Measurements from ENCODE around the gene BPHL.
"Not testable (repeated sequence)": the region's sequence is repeated elsewhere in the genome, so short reads cannot be mapped to it uniquely, and the experiment has no call there.

Gene BPHL

GRCh38 chr6:3157131-3157933 is 38.8 kb downstream of the BPHL start, which contains the start of gene TUBB2A:
Gene TUBB2A (minus strand): TSS chr6:3157544. CDS start chr6:3157463, 81 bp downstream.
- peak; percentile 81 for DNase-seq

GRCh38 chr6:3159805-3160781 is 41.6 kb downstream of the BPHL start:
- DNase-seq: no peak

- no peak for DNase-seq
Measured at GRCh38 chr6:3162067-3162497, 43.6 kb downstream of the BPHL start.

GRCh38 chr6:3162565-3163247 is 44.2 kb downstream of the BPHL start:
- peak; percentile 80 for DNase-seq

- no peak for DNase-seq
Measured at GRCh38 chr6:3163248-3163594, 44.7 kb downstream of the BPHL start.

GRCh38 chr6:3164388-3164787 is 45.9 kb downstream of the BPHL start:
- no peak for DNase-seq

- peak; percentile 67 for DNase-seq
Measured at GRCh38 chr6:3165631-3166534, 47.4 kb downstream of the BPHL start.

- DNase-seq: not testable (repeated sequence)
Measured at GRCh38 chr6:3166535-3167225, 48.2 kb downstream of the BPHL start.

- DNase-seq: not testable (repeated sequence)
Measured at GRCh38 chr6:3168046-3168445, 49.5 kb downstream of the BPHL start.

- DNase-seq: not testable (repeated sequence)
Measured at GRCh38 chr6:3170676-3171075, 52.2 kb downstream of the BPHL start.

- DNase-seq: peak; percentile 47
Measured at GRCh38 chr6:3171313-3172175, 53.0 kb downstream of the BPHL start.

- not testable (repeated sequence) for DNase-seq
Measured at GRCh38 chr6:3172789-3173188, 54.3 kb downstream of the BPHL start.

GRCh38 chr6:3173636-3174089 is 55.2 kb downstream of the BPHL start:
- not testable (repeated sequence) for DNase-seq

- no peak for DNase-seq
Measured at GRCh38 chr6:3175715-3176402, 57.3 kb downstream of the BPHL start.

GRCh38 chr6:3176562-3177355 is 58.2 kb downstream of the BPHL start:
- DNase-seq: peak; percentile 92

- DNase-seq: not testable (repeated sequence)
Measured at GRCh38 chr6:3178666-3179065, 60.2 kb downstream of the BPHL start.

GRCh38 chr6:3179945-3180344 is 61.4 kb downstream of the BPHL start:
- not testable (repeated sequence) for DNase-seq

GRCh38 chr6:3181105-3181504 is 62.6 kb downstream of the BPHL start:
- no peak for DNase-seq

- DNase-seq: no peak
Measured at GRCh38 chr6:3183066-3183465, 64.6 kb downstream of the BPHL start.

Measured in EL (cell line).